Measurements from ENCODE around the gene VPS33B. TPM values are rescaled to one million over a fixed set of nuclear protein-coding genes. Genes with fewer than 3 reads are reported as not detected.

VPS33B gene
- total RNA-seq, 4 donors from 2014 or later, result 9.5 to 11.4 (median 10.4) TPM

GRCh38 chr15:91067036-91067435 is 44.6 kb upstream of the VPS33B start:
- TF ChIP-seq POLR2A (IDR thresholded peaks at IDR 0.05; ENCODE audit: low read depth) (no peak), EP300 (IDR thresholded peaks at IDR 0.05) (no peak), POLR2AphosphoS5 (IDR thresholded peaks at IDR 0.05) (no peak), CTCF (IDR thresholded peaks at IDR 0.05) (no peak)
- 84% methylated on average over 2 of the region's 2 CpGs for WGBS
- peaks cover 0 to 21% (median 0%) of the 10 kb centered on the region in 4 donors for H3K27me3 ChIP-seq
- no peak overlapping the region for H3K4me3 ChIP-seq
- H3K27ac ChIP-seq (replicated peaks in 1 of 4), result no peak overlapping the region
- intact Hi-C loops (cut with DNase I), result no loop called here
- H3K4me1 ChIP-seq, result no peaks in the 10 kb centered on the region
- peak; percentile 64 for DNase-seq (ENCODE audit: extremely low spot score)
- no peaks in the 10 kb centered on the region for H3K9me3 ChIP-seq
- no peaks in the 10 kb centered on the region for H3K36me3 ChIP-seq

- H3K36me3 ChIP-seq, result no peaks in the 10 kb centered on the region
- intact Hi-C loops (cut with DNase I), result no loop called here
Measured at GRCh38 chr15:91065505-91065904, 43.1 kb upstream of the VPS33B start.

GRCh38 chr15:91061997-91062396 is 39.6 kb upstream of the VPS33B start:
- Histone ChIP-seq H3K4me1 (no peaks in the 10 kb centered on the region), H3K36me3 (no peaks in the 10 kb centered on the region), H3K27me3 (peaks cover 0 to 34% (median 0%) of the 10 kb centered on the region in 4 donors), H3K4me3 (no peak overlapping the region), H3K9me3 (no peaks in the 10 kb centered on the region), H3K27ac (replicated peaks in 1 of 4) (no peak overlapping the region)
- no peak for TF ChIP-seq POLR2A (IDR thresholded peaks at IDR 0.05; ENCODE audit: low read depth)
- no peak for TF ChIP-seq CTCF (IDR thresholded peaks at IDR 0.05)
- TF ChIP-seq POLR2AphosphoS5 (IDR thresholded peaks at IDR 0.05), result no peak
- TF ChIP-seq EP300 (IDR thresholded peaks at IDR 0.05), result no peak
- intact Hi-C loops (cut with DNase I), result no loop called here
- WGBS, result 92% methylated on average over 5 of the region's 5 CpGs
- DNase-seq (ENCODE audit: extremely low spot score), result peak; percentile 70

More at GRCh38 chr15:91065505-91065904, 43.1 kb upstream of the VPS33B start:
- Histone ChIP-seq H3K27ac (replicated peaks in 1 of 4) (no peak overlapping the region), H3K4me1 (no peaks in the 10 kb centered on the region), H3K4me3 (no peak overlapping the region), H3K27me3 (peaks cover 0 to 20% (median 0%) of the 10 kb centered on the region in 4 donors), H3K9me3 (no peaks in the 10 kb centered on the region)
- TF ChIP-seq POLR2A (IDR thresholded peaks at IDR 0.05; ENCODE audit: low read depth), result no peak
- TF ChIP-seq CTCF (IDR thresholded peaks at IDR 0.05), result no peak
- no peak for TF ChIP-seq EP300 (IDR thresholded peaks at IDR 0.05)
- TF ChIP-seq POLR2AphosphoS5 (IDR thresholded peaks at IDR 0.05), result no peak
- DNase-seq (ENCODE audit: extremely low spot score), result peak; percentile 81
- 72% methylated on average over 2 of the region's 2 CpGs for WGBS

- intact Hi-C loops (cut with DNase I), result no loop called here
- no peak overlapping the region for H3K27ac ChIP-seq (replicated peaks in 1 of 4)
- no peaks in the 10 kb centered on the region for H3K9me3 ChIP-seq
- H3K27me3 ChIP-seq, result peaks cover 0 to 37% (median 0%) of the 10 kb centered on the region in 4 donors
- no peak for TF ChIP-seq CTCF (IDR thresholded peaks at IDR 0.05)
- TF ChIP-seq POLR2AphosphoS5 (IDR thresholded peaks at IDR 0.05), result no peak
- TF ChIP-seq POLR2A (IDR thresholded peaks at IDR 0.05; ENCODE audit: low read depth), result no peak
- no peak for TF ChIP-seq EP300 (IDR thresholded peaks at IDR 0.05)
- WGBS, result 87% methylated on average over 2 of the region's 2 CpGs
- H3K4me1 ChIP-seq, result peaks cover 0 to 2% (median under 1%) of the 10 kb centered on the region in 4 donors
- peak; percentile 31 for DNase-seq (ENCODE audit: extremely low spot score)
- no peak overlapping the region for H3K4me3 ChIP-seq
- no peaks in the 10 kb centered on the region for H3K36me3 ChIP-seq
Measured at GRCh38 chr15:91061230-91061629, 38.8 kb upstream of the VPS33B start.
